A172 (cell line): Measurements from ENCODE around the gene PHACTR2. TPM values are rescaled to one million over a fixed set of nuclear protein-coding genes. Genes with fewer than 3 reads are reported as not detected.
A peak's percentile ranks its signal among the peaks of the same experiment; 100 is the strongest.

Source experiments
- DNase-seq: peaks from one replicate; pipeline ENCODE4 v3.0.0-alpha.2; 2015; ENCODE audit warnings: low spot score
- total RNA-seq: library from RNA; depleted of rRNA; stranded (reverse); fragments of >200 nt; shearing (Covaris generic); gene quantifications from 2 replicates; pipeline ENCODE4 v1.2.3, GENCODE V29; 2014

Gene PHACTR2
- total RNA-seq, 1 experiment from 2014 or later: 21.3 TPM

DNA sequence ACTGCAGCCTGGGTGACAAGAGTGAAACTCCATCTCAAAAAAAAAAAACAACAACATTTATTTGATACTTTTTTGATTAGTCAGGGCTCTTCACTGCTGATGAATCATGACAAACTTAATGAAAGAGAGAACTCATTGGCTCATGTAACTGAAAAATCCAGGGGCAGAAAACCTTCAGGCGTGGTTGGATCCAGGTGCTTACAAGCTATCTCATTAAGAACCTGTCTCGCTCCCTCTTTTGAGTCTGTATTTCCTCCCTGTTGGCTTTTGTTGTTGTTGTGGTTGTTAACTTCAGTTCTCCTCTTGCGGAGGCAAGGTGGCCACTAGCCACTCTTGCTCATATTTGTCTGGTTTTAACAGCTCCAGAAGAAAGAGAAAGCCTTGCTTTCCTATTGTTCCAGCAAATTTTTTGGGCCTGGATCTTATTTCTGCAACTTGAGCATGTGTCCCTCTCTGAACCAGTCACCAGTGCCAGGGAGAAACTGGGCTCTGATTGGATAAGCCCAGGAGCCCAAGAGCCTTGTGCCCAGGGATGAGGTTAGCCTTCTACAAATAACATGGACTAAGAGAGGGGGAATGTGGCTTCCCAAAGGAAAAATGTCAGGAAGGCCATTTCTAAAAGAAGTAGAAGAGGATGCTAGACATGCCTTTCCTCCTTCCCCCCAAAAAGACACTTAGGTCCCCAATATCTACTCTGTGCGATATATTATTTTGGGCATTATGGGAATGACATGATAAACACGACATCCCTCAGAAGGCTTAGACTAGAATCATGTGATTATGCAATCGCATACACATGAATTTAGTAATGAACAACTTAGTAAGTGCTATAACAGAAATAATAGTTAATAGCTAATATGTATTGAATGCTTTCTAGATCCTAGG is 64.5 kb downstream of the PHACTR2 start:
- DNase-seq: no peak

DNA sequence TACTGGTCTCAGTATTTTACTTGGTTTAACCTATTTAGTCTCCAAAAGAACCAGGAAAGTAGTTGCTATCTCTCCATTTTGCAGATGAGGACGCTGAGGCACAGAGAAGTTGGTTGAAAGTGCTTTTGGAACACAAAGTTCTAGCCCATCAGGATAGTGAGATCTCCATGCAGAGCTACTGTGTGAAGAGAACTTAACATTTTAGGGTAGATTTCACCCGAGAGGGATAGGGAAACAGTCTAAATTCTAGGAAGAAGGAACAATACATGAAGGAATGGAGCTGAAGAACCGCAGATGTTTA is 65.1 kb downstream of the PHACTR2 start:
- DNase-seq: no peak

DNA sequence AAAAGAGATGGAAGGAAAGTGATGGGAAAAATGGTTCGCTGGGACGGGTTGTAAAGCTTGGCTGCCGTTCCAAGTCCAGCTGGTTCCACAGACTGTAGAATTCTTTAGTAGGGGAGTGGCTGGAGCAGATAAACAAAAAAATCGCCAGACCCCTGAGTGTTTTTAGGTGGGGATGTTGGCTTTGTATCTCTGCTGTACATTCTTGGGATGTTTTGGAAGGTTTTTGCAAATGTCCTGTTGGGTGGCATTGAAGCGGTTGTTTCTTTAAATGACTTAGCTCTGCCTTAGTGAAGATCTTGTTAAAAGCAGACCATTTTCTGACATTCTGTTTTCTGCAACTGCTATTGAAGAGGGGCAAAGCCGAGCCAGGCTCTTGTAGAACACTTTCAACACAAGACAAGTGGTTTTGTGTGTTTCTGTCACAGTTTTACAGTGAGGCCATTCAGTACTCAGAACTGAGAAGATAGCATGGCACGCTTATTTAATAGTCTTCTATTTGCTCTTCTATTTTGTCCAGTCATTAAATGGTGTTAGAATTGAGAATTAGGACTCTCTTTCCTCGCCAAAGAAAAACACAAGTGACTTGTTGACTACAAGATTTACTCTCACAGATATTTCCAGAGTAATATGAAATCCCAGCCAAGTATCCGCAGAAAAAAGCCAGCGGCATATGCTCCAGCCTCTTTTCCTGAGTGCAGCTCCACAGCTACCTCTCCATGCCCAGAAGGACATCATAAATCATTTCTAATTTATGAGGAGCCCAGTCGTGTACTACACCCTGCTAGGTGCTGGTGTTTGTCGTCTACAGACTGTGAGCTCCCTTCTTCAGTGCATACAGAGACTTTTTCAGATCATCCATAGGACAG is 65.8 kb downstream of the PHACTR2 start:
- DNase-seq: no peak

DNA sequence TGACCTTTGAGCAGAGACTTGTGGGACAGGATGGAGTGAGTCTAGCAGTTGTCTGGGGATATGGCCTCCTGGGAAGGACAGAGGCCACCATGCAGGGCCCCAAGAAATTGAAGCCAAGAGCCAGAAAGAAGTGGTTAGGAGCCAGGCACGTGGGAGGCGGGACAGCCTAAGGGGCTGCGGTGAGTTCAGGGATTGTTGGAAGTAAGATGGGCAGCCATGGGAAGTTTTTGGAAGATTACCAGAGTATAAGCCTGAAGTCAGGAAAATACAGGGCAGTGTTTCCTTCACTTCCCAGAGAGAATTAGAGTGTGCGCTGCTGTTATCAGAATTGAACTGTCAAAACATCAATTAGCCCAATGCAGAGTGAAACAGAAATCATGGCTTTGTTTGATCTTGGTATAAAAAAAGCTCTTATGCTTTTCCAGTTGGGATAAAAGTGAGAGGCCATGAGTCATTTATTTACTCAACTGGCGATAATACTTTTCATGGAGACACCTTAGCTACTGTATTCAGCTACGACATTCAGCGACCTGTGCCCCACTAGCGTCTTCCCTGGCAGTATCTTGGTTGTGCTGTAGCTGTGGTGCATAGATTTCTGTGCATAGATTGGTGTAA is 66.9 kb downstream of the PHACTR2 start:
- no peak for DNase-seq

DNA sequence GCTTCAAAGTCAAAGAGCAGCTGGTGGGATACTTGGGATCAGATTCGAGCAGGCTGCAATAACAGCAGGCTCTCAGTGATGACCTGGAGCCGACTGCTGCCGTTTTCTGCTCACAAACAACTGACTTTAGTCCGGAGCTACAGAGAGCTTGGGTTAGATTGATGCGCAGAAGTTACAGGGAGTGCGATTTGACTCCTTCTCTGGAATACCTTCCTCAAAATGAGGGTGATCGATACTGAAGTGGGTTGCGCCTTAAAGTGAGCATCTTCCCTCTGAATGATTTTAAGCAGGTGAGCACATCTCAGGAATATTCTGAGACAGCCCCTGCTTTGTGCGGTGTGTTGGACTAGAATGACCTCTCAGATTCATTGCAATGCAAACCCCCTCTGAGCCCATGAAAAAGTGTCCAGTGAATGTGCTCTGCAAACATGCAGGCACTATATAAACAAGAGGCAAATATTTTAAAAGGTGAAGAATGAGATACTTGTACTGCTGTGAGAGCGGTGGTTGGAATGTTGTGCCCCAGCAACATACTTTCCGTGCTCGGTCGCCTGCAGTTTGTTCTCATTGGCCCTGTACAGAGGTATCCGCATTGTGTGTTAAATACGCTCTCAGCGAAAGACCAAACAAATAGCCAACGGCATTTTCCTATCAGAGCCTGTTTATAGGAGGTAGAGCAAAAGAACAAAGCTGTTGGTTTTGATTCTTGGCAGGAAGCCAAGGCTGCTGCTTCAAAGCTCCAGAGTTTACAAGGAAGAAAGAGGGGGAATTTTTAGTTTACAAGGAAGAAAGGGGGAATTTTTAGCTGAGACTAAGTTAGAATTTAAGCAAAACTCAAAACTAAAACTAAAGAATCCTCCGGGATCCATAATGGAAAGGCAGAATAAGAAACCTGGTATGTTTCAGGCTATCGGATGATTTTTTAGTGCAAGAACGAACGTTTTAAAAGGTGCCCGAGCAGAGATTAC is 67.7 kb downstream of the PHACTR2 start:
- DNase-seq: no peak

DNA sequence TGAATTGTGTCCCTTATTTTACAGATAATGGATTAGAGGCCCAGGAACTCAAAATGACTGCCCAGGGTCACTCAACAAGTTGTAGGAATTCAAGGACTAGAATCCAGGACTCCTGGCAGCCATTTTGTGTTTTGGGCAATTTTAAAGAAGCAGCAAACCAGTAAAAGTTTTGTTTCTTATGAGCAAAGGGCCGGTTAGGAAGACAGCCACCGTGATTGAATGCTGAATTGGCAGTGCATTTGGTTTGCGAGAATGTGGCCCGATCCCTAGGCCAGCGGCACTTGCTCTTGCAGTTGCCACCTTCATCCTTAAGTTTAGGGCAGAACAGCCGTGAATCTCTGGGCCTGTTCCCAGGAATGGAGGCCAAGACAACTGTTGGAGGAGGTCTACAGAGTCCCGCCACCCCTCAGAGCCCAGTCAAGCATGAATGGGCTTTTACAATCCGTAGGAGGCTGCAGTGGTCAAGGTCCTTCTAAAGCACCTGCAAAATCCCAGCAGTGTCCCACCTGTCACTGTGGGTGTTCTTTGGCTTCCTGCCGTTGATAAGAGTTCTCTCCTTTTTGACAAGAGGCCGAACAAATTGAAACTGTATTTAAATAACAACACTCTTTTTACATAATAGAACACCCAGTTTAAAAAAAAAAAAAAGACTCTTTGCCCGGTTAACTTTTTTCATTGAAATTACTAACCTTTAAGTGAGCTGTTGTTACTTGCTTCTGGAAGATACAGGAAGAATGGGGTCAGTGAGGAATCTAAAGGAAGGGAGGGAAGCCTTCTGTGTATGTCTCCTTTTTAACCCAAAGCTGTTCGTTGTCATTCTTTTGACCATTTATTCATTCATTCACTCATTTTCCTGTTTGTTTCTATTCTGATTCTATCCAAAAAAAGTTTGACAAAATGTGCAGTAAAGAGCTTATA is 68.7 kb downstream of the PHACTR2 start:
- DNase-seq: no peak

DNA sequence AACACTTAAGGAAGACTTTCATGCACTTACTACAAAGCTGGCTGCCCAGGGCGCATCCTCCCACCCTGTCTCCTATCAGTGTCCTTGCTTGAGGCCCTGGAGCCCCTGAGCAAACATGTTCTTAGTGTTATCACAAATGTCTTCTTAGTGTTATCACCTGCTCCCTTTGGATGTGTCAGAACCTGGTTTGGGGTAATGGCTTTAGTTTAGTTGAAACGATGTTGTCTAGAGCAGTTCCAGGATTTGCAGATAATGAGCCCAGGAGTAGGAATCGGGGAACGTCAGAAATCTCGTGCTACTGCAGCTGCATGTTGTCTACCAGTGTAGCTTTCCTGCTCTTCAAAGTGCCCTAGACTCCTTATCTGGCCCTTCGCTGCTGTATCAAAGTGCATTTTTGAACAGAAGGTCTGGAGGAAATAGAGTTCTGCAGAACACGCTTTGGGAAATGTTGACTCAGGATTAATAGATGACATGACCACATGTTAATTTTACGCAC is 69.6 kb downstream of the PHACTR2 start:
- no peak for DNase-seq

DNA sequence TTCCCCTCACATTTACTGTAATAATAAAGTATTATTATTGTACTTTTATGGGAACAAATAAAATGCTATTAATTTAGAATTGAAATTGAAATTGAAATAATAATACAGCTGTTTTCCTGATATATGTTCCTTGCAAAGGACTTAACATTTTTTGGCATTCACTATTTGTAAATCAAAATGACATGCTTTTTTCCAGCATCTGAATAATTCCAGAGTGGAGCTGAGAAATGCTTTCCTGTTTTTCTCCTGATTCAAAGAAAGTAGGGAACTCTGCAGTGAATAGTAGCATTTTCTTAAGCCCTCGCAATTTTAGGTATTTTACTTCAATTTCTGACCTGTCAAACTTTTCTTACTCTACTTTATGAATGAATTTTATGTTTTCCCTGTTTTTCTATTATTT is 72.1 kb downstream of the PHACTR2 start:
- no peak for DNase-seq

DNA sequence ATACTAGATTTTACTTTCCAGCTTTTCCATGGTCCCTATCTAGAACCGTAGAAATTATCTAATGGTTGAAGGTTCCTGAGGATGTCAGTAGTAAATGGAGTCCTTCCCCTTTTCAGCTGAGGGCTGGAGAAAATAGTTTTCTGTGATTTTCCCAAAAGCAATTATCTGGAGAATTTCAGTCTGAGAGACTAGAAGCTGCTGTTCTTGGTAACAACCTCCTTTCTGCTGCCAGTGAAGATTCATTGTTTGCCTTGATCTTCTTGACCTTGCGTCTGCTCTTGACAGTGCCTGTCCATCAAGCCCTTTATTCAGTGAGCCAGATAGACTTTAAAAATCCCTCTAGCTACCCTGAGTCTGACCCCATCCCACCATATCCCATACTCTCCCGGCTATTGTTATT is 73.1 kb downstream of the PHACTR2 start:
- DNase-seq: no peak

DNA sequence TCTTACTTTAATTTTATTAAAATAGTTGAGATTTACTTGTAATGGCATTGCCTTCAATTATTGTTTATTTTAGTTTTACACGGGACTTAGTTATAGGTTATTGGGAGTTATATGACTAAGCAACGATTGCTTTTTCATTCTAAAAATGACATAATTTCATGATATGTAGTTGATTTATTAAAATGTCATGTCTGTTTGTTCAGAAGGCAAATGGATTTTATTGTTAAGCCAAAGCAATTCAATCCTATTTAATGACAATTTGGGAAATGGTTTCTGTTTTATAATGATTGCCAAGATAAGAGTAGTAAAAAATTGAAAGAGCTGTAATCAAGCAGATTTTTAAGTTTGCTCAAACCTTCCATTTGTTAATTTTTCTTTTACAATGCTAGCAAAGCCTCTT is 74.7 kb downstream of the PHACTR2 start:
- no peak for DNase-seq

DNA sequence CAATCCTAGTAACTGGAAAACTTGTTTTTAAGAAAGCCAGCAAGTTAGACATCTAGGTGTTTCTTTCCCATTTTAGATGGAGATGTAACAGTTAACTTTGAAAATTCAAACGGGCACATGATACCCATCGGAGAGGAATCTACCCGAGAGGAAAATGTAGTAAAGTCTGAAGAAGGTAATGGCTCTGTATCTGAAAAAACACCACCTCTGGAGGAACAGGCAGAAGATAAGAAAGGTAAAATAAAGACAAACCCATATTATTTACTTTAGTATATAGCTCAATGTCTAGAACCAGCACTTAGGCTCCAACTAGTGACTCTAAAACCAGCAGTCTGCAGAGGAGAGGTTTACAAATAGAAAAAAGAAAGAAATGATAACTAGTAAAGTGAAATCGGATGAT is 75.9 kb downstream of the PHACTR2 start:
- no peak for DNase-seq

DNA sequence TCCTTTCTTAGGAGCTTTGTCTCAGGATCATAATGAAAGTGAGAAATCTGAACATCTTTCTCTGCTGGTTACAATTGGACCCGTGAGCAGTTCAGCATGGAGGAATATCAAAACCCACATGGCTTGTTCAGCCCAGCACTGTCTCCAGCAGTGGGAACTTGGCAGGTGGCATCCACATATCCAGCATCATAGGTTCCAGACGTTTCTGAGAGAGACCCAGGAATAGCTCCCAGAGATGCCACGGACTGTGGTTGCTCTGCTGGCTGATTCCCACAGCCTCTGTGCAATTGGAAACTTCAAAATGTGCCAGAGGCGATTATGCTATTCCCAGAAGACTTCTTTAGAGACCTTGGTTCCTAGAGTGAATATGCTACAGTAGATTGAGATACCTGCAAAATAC is 76.4 kb downstream of the PHACTR2 start:
- DNase-seq: no peak

DNA sequence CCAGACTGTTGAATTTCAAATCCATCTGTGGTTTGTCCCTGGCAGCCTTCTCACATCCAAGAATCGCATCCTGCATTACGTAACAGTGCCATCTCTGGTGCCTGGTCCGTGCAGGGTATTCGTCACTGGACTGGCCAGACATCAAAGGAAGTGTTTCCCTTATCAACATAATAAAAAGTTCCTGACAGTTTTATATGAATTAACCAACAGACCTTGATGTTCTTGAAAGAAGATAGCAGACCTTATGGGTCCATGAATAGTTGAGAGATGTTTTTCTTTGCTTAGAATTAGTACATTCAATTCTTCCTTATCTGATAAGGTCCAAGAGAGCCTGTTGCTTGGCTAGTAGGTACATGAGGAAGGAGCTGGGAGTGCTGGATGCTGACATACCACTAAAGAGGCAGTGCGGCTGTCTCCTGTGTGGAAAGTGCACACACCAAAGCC is 77.6 kb downstream of the PHACTR2 start:
- peak; percentile 92 for DNase-seq

DNA sequence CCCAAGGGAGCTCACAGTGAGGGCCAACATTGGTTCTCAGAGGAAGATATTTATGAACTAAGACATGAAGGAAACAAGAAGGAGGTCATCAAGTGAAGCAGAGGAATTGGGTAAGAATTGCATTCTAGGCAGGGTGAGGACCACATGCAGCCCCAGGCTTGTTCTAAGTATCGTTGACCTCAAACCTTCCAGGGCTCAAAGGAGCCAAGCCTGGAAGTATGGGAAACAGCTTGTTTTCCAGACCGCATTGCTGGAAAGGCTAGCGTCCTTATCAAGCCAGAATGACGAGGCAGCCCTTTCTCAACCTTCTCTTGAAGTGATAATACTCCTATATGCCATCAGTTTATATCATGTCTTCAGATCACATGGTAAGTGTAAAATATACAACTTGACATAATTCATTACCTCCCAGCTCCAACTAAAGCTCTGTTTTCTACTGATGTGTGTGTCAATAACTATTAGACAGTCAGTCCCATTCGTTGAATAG is 79.6 kb downstream of the PHACTR2 start:
- DNase-seq: no peak

DNA sequence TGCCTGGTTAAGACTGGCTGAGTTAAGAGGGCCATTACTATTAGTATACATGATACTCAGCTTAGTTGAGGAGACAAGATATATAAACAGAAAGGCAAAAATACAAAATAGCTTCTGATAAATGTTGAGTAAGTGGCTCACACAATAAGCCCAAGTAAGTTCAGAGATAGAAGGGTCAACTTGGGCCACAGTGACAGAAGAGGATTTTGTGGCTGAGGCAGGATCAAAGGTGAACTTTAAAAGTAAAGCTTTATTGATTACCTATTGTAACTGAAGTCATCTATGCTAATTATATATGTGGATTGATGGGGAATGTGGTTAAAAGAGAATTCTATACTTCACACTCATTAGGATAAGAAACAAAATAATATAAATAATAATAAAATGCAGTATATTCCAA is 80.8 kb downstream of the PHACTR2 start:
- no peak for DNase-seq

DNA sequence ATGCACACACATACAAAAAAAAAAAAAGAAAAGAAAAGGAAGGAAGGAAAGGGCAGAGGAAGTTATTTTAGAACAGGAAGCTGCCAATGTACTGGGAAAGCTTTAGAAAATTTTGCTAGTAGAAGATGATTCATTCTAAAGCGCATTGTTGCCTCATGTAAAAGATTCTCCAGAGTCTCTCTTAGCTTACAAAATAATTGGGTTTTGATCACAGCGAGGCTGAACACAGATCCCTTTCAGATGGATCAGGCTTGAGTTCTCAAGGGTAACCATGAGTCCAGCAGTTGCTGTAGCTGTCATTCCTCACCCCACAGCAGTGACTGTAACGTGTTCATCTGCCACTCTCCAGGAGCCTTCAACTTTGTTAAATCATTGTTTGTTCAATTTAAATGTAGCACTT is 81.9 kb downstream of the PHACTR2 start:
- no peak for DNase-seq

DNA sequence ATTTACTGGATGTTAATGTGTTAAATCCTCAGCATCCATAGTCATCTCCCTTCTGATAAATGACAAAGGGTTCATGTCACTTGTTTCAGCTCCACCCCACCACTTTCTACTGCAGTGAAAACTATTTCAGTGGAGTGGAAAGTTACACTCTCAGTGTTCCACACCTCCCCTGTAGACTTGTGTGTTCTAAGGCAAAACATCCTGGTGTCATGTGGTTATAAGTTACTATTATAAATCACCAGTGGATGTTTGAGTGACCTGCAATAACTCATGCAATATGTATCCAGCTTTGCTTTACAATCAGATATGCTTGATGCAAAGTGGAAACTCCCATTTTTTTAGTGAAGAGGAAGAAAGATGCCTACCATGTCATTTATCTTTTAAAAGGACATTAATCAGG is 83.3 kb downstream of the PHACTR2 start:
- no peak for DNase-seq

DNA sequence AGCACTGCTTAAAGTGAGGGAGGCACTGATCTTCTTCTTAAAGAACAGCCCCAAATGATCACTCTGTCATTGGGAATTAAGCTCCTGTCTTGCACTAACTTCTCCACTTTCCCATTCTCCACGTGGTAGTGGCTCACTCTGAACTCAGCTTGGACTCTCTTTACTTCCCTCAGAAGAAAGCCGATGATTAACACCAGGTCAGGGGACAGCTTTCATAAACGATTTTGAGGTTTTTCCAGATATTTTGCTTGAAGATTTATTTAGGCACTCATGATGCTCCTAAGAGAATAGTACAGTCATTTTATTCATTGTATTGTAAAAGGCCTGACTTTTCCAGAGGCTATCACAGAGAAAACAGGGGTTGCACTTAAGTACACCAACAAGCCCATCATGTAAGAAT is 84.4 kb downstream of the PHACTR2 start:
- no peak for DNase-seq

DNA sequence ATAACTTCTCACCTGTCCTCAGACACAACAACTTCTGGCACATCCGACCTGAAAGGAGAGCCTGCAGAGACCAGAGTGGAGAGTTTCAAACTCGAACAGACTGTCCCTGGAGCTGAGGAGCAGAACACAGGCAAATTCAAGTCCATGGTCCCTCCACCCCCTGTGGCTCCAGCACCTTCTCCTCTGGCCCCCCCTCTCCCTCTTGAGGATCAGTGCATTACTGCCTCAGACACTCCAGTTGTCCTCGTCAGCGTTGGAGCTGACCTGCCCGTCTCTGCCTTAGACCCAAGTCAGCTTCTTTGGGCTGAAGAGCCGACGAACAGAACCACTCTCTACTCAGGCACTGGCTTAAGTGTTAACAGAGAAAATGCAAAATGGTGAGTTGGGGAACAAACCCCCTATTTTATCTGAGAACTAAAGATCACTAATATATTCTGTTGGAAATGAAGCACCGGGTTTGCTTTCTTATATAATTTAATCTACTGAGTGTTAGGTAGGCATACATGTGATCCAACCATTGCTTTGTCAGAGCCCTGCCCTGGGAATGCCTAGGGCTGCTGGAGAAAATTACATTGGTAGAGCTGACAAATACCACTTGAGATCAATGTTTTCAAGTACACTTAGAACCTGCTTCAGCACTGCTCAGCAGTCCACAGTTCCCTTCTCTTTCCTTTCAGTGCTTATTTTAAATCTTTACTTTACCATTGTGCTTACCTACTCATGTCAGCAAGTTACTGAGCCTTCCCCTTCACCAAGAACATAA is 87.8 kb downstream of the PHACTR2 start:
- DNase-seq: no peak
